Thyroid gland (tissue), 4 donors: Measurements from ENCODE around the gene ATP2A2. TPM values are rescaled to one million over a fixed set of nuclear protein-coding genes. Genes with fewer than 3 reads are reported as not detected.

Experiments used
- DNase-seq, 2 donors: peaks; one replicate each; pipeline ENCODE4 v3.0.0-alpha.2; 2019
- H3K27ac ChIP-seq, 3 donors: fragments of 200-600 bp; sonication (generic); 1 replicate in 2 of 3; 2 replicates in 1 of 3; pipeline ENCODE4 v1.5.1; 2016 to 2019; ENCODE audit warnings: mild to moderate bottlenecking in 1 of 3, moderate library complexity in 1 of 3
- H3K27me3 ChIP-seq: fragments of 200-600 bp; sonication (generic); one replicate; pipeline ENCODE4 v1.5.1; 2019
- H3K36me3 ChIP-seq, 2 donors: fragments of 200-600 bp; sonication (generic); one replicate each; pipeline ENCODE4 v1.5.1; 2016 to 2019
- H3K4me1 ChIP-seq, 2 donors: fragments of 200-600 bp; sonication (generic); one replicate each; pipeline ENCODE4 v1.5.1; 2017 to 2019
- H3K4me3 ChIP-seq, 3 donors: fragments of 200-600 bp; sonication (generic); replicated peaks in 1 of 3; 1 replicate in 2 of 3; 2 replicates in 1 of 3; pipeline ENCODE4 v1.5.1; 2016; ENCODE audit warnings: mild to moderate bottlenecking in 1 of 3
- H3K9me3 ChIP-seq: fragments of 200-600 bp; sonication (generic); one replicate; pipeline ENCODE4 v1.5.1; 2017
- POLR2A ChIP-seq, 2 donors: fragments of 450-650 bp; IDR thresholded peaks; one replicate each; pipeline ENCODE4 v1.6.1; 2017; ENCODE audit warnings: antibody characterized with exemption in 2 of 2, mild to moderate bottlenecking in 2 of 2, moderate library complexity in 1 of 2
- WGBS, 2 donors: methylation state at CpG; one replicate each; pipeline ENCODE4 v1.1.5; 2017; 5-methylcytosine and 5-hydroxymethylcytosine counted together
- intact Hi-C: fragments of 100-400 bp; cut with DNase I; formaldehyde crosslinking; loops from one replicate; pipeline ENCODE4 v1.15.1; 2023
- total RNA-seq, 4 donors: library from RNA; depleted of rRNA; stranded (reverse); fragments of >200 nt; gene quantifications; one replicate each; pipeline ENCODE4 v1.2.3, GENCODE V29; 2016
- TF ChIP-seq, protein P1 (sequence below), 6 experiments: fragments of 200-600 bp in 3 of 6; fragments of 450-650 bp in 3 of 6; sonication (generic) in 3 of 6; IDR thresholded peaks; one replicate each; pipeline ENCODE4 v1.5.1; 2016 to 2019; ENCODE audit warnings: antibody characterized with exemption in 6 of 6, mild to moderate bottlenecking in 2 of 6, inconsistent platforms in 1 of 6, moderate library complexity in 1 of 6

Gene ATP2A2
- total RNA-seq: 100 to 1,000 TPM; 126 to 220 (median 174) TPM

DNA sequence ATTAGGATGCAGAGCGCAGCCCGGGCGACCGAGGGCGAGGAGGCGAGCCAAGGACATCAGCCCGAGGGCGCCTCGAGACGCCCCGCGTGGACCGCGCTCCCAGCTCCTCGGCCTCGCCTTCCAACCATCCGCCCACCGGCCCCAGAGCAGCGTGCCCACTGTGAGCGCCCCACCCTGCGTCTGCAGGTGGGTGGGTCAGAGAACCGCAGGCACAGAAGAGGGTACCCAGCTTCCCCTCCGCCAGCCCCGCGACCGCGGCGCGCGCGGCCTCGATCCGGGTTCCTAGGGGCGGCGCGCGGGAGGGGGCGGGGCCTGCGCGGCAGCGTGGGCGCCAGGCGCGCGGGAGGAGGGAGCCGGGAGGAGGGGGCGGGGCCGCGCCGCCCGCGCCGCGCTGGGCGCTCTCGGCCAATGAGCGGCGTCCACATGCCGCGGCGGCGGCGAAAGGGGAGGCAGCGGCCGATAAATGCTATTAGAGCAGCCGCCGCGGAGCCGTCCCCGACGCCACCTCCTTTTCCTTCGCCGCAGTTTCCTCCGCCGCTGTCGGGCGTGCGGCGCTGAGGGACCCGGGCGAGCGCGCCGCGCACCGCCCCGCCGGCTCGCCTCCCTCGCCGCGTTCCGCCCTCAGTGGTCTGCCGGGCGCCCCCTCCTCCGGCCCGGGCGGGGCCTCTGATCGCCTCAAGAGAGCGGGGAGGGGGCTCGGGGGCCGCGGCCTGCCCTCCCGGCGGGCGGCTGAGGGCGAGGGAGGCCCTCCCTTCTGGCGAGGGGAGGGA is at the start of gene ATP2A2:
Gene ATP2A2 (plus strand): TSS at position 469 of the 770 bp plus-strand sequence. CDS start 543 bp downstream, outside the sequence.
- no CpG with 5 or more reads among the region's 108 CpGs for WGBS, 2 donors
- no peaks in the 10 kb centered on the region for H3K9me3 ChIP-seq
- peak; percentile 88 to 90 for DNase-seq
- peak; percentile 78 to 98 for TF ChIP-seq POLR2A (IDR thresholded peaks at IDR 0.05)
- TF ChIP-seq, protein P1, sequence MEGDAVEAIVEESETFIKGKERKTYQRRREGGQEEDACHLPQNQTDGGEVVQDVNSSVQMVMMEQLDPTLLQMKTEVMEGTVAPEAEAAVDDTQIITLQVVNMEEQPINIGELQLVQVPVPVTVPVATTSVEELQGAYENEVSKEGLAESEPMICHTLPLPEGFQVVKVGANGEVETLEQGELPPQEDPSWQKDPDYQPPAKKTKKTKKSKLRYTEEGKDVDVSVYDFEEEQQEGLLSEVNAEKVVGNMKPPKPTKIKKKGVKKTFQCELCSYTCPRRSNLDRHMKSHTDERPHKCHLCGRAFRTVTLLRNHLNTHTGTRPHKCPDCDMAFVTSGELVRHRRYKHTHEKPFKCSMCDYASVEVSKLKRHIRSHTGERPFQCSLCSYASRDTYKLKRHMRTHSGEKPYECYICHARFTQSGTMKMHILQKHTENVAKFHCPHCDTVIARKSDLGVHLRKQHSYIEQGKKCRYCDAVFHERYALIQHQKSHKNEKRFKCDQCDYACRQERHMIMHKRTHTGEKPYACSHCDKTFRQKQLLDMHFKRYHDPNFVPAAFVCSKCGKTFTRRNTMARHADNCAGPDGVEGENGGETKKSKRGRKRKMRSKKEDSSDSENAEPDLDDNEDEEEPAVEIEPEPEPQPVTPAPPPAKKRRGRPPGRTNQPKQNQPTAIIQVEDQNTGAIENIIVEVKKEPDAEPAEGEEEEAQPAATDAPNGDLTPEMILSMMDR (IDR thresholded peaks at IDR 0.05): no peak
- no peaks in the 10 kb centered on the region for H3K27me3 ChIP-seq
- peak within 1 kb of the TSS; percentile 93 to 99 (median 95) for H3K27ac ChIP-seq
- intact Hi-C loops: loop anchor here (5.0 kb wide), 1 partner anchor 179 kb away; no protein-coding TSS in a partner anchor
- H3K36me3 ChIP-seq: no peaks in the 10 kb centered on the region
- H3K4me3 ChIP-seq: peak within 1 kb of the TSS; percentile 82 to 95 (median 89)
- peaks cover 28 to 45% of the 10 kb centered on the region in 2 donors for H3K4me1 ChIP-seq

DNA sequence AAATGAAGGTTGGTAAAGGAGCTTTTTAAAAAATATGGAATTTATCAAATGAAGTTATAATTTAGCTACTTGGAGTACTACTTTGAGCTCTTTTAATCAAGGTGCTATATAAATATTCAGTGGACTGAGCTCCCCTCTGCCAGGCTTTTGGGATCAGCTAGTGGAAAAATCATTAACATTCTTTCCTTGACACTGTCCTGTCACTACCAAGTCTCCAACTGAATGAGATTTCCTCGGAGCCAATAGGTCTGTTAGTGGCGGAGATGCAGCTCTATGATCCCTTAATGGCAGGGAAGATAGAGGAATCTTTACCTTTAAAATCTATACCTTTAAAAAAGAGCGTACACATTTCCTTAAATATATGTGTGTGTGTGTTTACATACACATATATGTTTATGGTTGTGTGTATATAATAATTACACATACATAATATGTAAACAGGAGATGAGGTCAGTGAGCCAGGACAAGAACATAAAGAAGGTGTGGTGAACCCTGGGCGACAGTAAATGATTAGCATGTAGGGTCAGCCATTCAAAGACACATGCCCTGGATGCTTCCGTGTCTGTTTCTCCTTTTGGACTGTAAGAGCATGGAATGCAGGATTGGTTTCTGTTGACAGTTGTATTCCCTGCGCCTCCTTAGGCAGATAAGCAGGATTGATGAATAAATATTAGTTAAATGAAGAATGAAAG is 47.7 kb upstream of the ATP2A2 start:
- 79 to 86% methylated on average over 6 of the region's 6 CpGs for WGBS, 2 donors
- peaks cover 0 to 17% of the 10 kb centered on the region in 2 donors for H3K4me1 ChIP-seq

DNA sequence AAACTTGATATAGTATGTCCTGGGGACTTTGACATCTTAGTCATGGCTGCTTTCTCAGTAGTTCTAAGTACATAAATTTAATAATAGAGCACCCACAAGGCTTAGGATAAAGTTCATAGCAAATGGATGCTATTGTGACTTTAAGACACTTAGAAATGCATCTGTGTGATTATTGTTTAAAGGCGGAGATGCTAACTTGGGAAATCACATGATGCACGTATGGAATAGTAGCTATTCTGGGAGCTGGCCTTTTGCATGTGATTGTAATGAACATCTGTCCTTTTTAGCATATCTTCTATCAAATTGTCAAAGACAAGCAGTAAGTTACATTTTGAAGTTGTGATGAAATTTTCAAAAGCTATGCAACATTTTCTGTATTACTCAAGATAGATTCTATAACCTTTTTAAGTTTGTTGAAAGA is 46.7 kb upstream of the ATP2A2 start:
- Histone ChIP-seq H3K4me3 (no peak overlapping the region), H3K27ac (peak overlapping the region in 1 of 3 donors; percentile 42)

More for the DNA sequence above, 47.7 kb upstream of the ATP2A2 start:
- H3K27ac ChIP-seq: no peak overlapping the region
- no peak for DNase-seq
- no peaks in the 10 kb centered on the region for H3K36me3 ChIP-seq
- no peaks in the 10 kb centered on the region for H3K27me3 ChIP-seq
- no peaks in the 10 kb centered on the region for H3K9me3 ChIP-seq
- intact Hi-C loops: no loop called here
- no peak overlapping the region for H3K4me3 ChIP-seq
- no peak for TF ChIP-seq POLR2A (IDR thresholded peaks at IDR 0.05)

DNA sequence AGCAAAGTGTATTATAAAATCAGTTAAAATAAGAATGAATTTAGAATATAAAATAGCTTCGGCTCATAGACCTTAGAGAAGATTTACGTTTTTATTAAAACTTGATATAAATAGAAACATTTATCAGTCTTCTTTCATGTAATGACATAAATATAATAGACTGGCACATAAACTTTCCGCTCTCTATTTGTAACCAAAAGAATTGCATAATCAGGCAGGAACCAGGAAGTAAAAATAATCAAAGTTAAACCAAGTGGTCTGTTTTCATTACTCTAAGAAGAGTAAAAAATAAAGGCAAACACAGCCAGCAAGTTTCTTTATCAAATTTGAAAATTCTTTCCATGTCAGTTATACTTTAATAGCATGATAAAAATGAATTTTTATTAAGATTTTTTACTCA is 46.3 kb upstream of the ATP2A2 start:
- TF ChIP-seq, protein P1 (IDR thresholded peaks at IDR 0.05): no peak
- TF ChIP-seq POLR2A (IDR thresholded peaks at IDR 0.05): no peak
- Histone ChIP-seq H3K4me3 (no peak overlapping the region), H3K27me3 (no peaks in the 10 kb centered on the region), H3K9me3 (no peaks in the 10 kb centered on the region), H3K27ac (peak overlapping the region in 2 of 3 donors; percentile 42 to 60), H3K4me1 (peaks cover 0 to 17% of the 10 kb centered on the region in 2 donors), H3K36me3 (no peaks in the 10 kb centered on the region)
- WGBS, 2 donors: 61 to 66% methylated on average over 3 of the region's 3 CpGs
- no peak for DNase-seq
- intact Hi-C loops: no loop called here

More for the DNA sequence above, 46.7 kb upstream of the ATP2A2 start:
- Histone ChIP-seq H3K9me3 (no peaks in the 10 kb centered on the region), H3K27me3 (no peaks in the 10 kb centered on the region), H3K36me3 (no peaks in the 10 kb centered on the region), H3K4me1 (peaks cover 0 to 17% of the 10 kb centered on the region in 2 donors)
- intact Hi-C loops: no loop called here
- no peak for TF ChIP-seq POLR2A (IDR thresholded peaks at IDR 0.05)
- TF ChIP-seq, protein P1 (IDR thresholded peaks at IDR 0.05): no peak
- 57 to 64% methylated on average over 2 of the region's 2 CpGs for WGBS, 2 donors
- no peak for DNase-seq

DNA sequence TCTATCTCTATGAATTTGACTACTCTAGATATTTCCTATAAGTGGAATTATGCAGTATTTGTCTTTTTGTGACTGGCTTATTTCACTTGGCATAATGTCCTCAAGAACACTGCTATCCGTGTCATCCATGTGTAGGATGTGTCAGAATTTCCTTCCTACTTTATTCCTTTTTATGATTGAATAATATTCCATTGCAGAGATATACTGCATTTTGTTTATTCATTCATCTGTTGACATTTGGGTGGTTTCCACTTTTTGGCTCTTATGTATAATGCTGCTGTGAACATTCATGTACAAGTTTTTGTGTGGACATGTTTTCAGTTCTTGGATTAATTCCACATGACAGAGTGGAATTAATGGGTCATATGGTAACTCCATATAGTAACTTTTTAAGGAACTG is 45.7 kb upstream of the ATP2A2 start:
- Histone ChIP-seq H3K36me3 (no peaks in the 10 kb centered on the region), H3K4me1 (peaks cover 0 to 15% of the 10 kb centered on the region in 2 donors), H3K27me3 (no peaks in the 10 kb centered on the region), H3K27ac (peak overlapping the region in 1 of 3 donors; percentile 60), H3K4me3 (no peak overlapping the region), H3K9me3 (no peaks in the 10 kb centered on the region)
- WGBS, 2 donors: 81 to 88% methylated on average over 1 of the region's 1 CpG
- no peak for DNase-seq
- intact Hi-C loops: no loop called here
- TF ChIP-seq, protein P1 (IDR thresholded peaks at IDR 0.05): no peak
- no peak for TF ChIP-seq POLR2A (IDR thresholded peaks at IDR 0.05)
